Measurements from ENCODE around the gene ADCY3.

DNA sequence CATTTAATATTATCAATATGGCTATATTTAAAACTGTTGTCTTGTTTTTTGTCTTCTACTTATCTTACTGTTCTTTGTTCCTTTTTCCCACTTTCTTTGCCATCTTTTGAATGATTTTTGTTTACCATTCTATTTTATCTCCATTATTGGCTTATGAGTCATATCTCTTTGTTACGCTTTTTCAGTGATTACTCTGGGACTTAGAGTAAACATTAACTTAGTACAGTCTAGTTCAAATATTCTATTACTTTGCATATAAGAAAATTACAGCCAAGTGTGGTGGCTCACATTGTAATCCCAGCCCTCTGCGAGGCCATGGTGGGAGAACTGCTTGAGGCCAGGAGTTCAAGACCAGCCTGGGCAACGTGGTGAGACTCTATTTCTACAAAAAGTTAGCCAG is 26.1 kb downstream of the ADCY3 start:
- TF ChIP-seq, protein P1, sequence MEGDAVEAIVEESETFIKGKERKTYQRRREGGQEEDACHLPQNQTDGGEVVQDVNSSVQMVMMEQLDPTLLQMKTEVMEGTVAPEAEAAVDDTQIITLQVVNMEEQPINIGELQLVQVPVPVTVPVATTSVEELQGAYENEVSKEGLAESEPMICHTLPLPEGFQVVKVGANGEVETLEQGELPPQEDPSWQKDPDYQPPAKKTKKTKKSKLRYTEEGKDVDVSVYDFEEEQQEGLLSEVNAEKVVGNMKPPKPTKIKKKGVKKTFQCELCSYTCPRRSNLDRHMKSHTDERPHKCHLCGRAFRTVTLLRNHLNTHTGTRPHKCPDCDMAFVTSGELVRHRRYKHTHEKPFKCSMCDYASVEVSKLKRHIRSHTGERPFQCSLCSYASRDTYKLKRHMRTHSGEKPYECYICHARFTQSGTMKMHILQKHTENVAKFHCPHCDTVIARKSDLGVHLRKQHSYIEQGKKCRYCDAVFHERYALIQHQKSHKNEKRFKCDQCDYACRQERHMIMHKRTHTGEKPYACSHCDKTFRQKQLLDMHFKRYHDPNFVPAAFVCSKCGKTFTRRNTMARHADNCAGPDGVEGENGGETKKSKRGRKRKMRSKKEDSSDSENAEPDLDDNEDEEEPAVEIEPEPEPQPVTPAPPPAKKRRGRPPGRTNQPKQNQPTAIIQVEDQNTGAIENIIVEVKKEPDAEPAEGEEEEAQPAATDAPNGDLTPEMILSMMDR (IDR thresholded peaks at IDR 0.05; ENCODE audit: borderline replicate concordance, extremely low read depth, low read length, poor library complexity, severe bottlenecking) = no peak
- no peak for TF ChIP-seq EZH2 (IDR thresholded peaks at IDR 0.05; ENCODE audit: borderline replicate concordance, low read depth, low read length, severe bottlenecking)

All from DND-41 (cell line).